HG03520 (cell line): ENCODE data around the gene MEI1.
"Not testable (repeated sequence)": the region's sequence is repeated elsewhere in the genome, so short reads cannot be mapped to it uniquely, and the experiment has no call there.

Experiments used
- ATAC-seq: cut with Tn5 transposase; IDR thresholded peaks from one replicate; pipeline ENCODE4 v1.9.1; 2021; ENCODE audit warnings: mild to moderate bottlenecking, moderate library complexity; ENCODE audit not compliant: unreplicated experiment

MEI1 gene, protein sequence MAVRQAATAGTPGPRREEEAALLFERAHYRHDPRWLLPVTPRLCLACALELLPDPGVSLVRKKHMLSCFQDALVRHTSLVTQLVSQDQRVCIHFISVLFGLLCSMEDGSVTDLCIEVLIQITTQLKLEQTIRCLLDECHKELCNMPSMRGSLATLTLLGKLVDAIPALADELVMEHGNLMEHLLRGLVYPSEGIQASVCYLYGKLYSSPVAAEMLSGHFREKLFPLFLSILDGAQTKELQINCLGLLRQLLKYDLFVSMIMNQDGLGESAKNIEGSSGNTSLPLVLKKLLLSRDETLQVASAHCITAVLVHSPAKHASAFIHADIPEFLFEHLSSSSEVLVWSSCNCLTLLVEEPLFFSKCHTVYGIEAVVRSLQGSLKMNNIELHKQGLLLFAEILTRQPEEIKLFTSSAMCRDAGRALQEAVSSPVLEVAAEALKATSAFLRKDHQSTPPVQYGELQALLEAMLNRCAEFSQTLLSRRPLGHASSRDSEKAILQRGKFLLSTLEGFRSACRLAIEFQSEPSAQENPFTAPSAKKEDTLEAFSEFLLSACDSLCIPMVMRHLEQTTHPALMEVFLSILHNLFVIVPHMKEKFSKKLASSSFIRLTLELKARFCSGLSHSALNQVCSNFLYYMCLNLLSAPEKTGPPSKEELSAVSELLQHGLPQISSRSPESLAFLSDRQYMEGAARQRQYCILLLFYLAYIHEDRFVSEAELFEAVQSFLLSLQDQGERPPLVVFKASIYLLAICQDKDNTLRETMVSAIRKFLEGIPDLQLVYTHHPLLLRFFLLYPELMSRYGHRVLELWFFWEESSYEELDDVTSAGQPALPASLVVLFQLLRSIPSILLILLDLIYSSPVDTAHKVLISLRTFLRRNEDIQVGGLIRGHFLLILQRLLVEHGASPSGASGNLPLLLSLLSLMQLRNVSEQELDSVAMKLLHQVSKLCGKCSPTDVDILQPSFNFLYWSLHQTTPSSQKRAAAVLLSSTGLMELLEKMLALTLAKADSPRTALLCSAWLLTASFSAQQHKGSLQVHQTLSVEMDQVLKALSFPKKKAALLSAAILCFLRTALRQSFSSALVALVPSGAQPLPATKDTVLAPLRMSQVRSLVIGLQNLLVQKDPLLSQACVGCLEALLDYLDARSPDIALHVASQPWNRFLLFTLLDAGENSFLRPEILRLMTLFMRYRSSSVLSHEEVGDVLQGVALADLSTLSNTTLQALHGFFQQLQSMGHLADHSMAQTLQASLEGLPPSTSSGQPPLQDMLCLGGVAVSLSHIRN

DNA sequence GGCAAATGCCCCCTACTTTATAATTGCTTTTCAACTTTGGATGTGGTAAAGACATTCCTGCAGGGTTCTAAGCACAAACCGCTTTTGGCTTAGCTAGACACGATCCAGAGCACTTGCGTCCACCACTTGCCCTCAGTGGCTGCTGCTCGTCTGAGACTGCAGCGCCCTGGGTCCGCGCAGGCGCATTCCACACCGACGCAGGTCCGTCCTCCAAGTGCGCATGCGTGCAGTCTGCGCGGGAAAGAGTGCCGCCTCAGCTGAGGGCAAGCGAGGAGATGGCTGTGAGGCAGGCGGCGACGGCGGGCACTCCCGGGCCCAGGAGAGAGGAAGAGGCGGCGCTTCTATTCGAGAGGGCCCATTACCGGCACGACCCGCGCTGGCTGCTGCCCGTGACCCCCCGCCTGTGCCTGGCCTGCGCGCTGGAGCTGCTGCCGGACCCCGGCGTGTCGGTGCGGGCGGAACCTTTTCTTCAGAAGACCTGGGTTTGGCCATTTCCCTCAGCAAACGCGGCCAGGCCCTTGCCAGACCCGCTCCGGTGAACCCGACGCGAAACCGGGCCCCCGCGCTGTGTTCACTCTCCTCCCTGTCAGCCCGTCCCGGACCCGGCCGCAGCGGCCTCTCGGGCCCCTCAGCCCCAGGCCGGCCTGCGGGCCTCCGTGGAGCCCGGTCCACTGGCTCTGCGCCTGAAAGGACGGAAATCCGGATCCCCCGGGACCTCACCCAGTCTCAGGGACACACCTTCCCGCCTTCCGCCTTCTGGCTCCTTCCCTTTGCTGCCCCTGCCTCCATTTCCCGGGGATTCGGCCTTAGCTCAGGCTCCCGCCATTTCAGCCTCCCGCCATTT lies at the start of gene MEI1:
TSS of gene MEI1 (plus strand) at position 240 of the 844 bp plus-strand sequence. CDS start at position 276, 36 bp downstream.
- no peak for ATAC-seq

DNA sequence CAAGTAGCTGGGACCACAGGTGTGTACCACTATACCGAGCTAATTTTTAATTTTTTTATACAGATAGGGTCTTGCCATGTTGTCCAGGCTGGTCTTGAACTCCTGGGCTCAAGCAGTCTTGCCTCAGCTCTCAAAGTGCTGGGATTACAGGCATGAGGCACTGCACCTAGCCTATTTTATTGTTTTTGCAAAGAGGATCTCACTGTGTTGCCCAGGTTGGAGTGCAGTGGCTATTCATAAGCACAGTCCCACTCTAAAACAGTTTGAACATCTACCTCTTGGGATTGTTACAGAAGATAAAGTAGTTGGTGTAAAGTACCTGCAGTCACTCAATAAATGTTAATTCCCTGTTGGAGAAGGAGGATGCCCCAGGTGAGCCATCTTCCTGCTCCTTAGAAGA lies 49.1 kb upstream of the MEI1 start:
- ATAC-seq: no peak

DNA sequence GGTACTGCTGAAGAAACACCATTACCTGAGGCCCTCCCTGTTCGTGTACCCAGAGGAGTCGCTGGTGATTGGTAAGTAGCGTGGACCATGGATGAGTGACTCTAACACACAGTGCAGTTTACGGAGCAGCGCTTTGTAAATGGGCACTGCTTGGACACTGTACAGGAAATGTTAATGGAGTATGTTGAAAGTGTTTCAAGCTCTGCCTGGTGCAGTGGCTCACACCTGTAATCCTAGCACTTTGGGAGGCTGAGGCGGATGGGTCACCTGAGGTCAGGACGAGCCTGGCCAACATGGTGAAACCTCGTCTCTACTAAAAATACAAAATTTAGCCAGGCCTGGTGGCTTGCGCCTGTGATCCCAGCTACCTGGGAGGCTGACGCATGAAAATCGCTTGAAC lies 48.5 kb upstream of the MEI1 start:
- ATAC-seq: no peak

DNA sequence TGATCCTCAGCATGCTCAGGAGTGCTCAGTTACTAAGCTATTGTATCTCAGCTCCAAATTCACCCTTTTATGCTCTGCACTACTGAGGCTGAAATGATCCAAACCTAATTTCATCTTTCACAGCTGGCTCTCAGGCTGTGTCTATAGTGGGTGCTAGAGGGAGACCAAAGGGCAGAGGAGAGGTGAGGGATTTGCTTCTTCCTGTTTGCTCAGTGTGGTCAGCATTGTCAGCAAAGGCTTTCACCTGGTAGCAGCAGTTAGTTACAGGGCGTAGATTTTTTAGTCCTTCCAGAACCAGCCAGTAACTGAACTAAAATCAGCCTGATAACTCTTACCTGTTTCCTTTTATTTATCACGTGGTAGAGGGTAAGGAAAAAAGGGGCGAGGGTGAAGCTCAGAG lies 45.0 kb upstream of the MEI1 start:
- no peak for ATAC-seq

DNA sequence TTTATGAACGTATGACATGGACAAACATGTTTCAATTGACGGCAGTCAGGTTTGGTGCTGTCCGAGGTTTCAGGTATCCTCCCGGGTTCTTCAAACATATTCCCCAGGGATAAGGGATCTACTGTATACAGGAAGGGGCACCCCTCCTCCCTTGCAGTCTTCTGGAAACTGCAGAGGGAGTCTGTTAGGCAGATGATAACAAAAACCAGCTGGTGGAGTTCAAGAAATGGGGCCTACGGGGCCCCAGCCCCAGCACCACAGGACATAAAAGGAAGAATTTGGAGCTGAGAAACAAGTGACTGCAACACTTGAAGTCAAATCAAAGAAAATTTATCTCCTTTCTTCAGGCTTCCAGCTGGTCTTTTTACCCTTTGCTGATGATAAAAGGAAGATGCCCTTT lies 42.7 kb upstream of the MEI1 start:
- no peak for ATAC-seq

DNA sequence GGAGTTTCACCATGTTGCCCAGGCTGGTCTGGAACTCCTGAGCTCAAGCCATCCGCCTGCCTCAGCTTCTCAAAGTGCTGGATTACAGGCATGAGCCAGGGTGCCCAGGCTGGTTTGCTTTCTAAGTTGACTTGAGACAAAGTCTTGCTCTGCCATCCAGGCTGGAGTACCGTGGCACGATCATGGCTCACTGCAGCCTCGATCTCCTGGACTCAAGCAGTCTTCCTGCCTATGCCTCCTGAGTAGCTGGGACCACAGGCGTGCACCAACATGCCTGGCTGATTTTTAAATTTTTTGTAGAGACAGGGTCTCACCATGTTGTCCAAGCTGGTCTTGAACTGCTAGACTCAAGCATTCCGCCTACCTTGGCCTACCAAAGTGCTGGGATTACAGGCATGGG lies 41.6 kb upstream of the MEI1 start:
- no peak for ATAC-seq

DNA sequence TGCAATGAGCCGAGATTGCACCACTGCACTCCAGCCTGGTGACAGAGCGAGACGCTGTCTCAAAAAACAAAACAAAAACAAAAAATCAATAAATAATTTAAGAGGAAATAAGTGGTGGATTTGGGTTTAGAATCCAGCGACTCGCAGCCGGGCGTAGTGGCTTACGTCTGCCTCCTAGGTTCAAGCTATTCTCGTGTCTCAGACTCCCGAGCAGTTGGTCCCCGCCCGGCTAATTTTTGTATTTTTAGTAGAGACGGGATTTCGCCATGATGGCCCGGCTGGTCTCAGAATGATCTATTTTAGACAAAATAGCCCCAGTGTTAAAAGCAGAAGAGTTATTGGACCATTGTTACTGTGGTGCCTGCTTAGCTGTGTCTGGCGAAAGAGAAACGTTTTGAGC lies 40.4 kb upstream of the MEI1 start:
- ATAC-seq: no peak

DNA sequence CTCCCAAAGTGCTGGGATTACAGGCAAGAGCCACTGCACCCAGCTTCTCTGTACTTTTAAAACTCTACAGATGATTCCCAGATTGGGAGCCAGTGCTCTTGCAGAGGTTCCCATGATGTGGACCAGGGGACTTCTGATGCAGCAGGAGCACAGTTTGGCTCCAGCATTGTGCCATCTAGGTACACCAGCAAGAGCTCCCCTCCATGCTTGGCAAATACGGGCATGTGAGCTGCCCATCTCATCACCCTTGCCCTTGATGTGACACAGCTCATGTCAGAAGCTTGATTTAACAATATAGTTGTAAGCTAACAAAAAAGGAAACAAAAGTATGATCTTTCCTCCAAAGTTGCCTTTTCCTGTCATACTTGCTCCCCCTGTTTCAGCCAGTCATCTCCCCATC lies 39.4 kb upstream of the MEI1 start:
- no peak for ATAC-seq

DNA sequence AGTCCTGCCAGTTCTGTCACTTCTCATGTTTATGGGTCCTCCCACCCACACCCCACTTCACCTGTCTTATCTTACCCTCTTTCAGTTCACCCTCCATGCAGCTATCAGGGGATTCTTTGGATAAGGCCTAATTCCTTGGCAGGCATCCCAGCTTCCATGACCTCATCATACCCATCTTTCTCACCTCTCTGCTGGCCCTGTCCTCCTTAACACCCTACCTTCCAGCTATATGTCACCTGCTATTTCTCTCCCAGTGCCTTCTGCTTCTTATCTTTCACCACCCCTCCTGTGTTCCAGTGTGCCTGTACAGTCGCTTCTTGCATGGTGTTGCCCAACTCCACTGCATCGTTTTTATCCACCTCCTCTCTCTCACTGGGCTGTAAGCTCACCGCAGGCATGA lies 38.9 kb upstream of the MEI1 start:
- ATAC-seq: no peak

DNA sequence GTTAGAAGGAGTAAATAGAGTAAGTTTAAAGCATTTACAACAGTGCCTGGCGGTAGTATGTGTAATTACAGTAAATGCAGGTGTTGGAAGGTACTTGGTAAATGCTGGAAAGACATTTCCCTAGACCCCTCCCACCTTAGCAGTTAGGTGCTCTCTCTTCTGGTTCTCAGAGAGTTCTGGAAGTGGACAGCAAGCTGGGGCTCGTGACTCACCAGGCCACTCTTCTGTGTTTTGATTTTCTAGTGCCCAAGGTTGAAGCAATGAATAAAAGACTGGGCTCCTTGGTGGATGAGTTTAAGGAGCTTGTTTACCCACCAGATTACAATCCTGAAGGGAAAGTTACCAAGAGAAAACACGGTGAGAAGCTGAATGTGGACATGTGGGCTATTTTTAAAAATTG lies 38.2 kb upstream of the MEI1 start:
- ATAC-seq: no peak

DNA sequence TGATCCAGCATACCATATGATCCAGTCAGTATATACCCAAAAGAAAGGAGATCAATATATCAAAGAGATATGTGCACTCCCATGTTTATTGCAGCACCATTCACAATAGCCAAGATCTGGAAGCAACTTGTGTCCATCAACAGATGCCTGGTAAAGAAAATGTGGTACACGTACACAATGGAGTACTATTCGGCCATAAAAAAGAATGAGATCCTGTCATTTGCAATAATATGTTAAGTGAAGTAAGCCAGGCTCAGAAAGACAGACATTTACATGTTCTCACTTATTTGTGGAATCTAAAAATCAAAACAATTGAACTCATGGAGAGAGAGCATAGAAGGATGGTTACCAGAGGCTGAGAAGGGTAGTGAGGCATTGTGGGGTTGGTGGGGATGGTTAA lies 37.6 kb upstream of the MEI1 start:
- ATAC-seq: no peak

DNA sequence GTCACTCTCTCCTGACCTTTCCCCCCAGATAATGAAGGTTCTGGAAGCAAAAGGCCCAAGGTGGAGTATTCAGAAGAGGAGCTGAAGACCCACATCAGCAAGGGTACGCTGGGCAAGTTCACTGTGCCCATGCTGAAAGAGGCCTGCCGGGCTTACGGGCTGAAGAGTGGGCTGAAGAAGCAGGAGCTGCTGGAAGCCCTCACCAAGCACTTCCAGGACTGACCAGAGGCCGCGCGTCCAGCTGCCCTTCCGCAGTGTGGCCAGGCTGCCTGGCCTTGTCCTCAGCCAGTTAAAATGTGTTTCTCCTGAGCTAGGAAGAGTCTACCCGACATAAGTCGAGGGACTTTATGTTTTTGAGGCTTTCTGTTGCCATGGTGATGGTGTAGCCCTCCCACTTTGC lies 35.7 kb upstream of the MEI1 start:
- ATAC-seq: not testable (repeated sequence)

DNA sequence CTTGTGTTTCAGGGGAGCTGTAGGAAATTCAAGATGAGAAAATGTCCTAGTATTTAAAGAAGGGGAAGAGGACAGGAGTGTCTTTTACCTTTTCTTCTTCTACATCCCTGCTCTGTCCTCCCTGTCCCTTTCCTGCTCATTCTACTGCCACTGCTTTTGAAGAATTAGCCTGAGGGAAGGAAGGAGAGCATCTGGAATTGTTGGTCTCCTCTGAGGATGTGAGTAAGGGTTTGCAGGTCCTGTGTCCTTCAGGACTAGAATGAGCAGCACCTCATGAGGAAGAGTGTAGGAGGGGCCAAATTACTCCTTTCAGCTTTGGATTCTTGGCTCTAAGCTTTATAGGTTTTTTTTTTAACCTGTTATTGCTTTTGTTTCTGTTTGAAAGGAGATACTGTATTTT lies 34.8 kb upstream of the MEI1 start:
- no peak for ATAC-seq

DNA sequence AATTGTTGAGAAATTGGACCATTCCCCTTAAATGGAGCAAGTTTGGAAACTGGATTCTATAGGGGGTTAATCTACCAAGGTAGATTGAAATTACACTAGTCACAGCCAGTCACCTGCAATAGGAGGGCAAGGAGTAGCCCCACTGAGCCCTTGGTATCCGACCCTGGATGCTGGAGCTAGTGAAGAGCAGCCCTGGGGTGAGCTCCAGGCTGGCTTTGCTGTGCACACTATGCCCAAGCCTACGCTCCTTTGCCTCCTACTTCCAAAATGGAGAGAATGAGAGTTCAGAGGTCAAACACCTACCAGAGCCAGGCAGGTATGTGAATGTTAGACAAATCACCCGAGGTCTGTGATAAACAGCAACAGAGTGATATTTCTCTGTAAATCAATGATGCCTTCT lies 34.4 kb upstream of the MEI1 start:
- ATAC-seq: no peak

DNA sequence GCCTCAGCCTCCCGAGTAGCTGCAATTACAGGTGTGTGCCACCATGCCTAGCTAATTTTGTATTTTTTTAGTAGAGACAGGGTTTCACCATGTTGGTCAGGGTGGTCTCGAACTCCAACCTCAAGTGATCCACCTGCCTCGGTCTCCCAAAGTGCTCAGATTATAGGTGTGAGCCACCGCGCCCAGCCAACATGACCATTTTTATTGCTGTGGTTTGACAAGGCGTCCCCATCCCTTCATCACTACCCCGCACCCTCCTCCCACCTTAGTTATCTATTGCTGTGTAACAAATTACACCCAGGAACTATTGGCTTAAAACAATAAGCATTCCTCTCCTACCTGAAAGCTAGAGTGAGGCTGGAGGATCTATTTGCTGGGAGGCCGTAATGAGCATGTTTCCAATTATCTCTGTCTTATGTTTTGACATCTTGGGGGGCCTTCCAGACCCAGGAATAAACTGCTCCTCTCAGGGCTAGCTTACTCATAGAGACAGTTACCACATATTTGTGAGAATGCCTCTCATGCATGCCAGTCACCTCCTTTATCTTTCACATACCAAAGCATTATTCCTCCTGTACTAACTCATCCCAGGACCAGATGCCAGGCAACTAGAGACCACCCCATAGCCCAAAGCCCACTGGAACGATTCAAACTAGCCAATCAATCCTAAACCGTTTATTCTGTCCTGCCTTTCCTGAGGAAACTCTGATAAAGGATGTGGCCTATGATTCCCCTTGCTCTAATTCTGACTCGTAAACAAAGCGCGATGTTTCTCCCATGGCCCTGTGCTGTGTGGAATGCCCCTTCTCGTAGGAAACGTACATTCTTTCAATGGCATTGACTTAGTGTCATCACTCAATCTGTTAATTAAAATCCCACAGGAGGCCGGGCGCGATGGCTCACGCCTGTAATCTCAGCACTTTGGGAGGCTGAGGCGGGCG lies 30.1 kb upstream of the MEI1 start:
- ATAC-seq: no peak

DNA sequence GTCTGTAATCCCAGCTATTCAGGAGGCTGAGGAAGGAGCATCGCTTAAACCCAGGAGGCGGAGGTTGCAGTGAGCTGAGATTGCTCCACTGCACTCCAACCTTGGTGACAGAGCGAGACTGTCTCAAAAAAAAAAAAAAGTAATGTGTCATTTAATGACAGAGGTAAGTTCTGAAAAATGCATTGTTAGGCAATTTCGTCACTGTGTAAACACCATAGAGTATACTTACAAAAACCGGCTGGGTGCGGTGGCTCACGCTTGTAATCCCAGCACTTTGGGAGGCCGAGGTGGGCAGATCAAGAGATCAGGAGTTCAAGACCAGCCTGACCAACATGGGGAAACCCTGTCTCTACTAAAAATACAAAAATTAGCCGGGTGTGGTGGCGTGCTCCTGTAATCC lies 27.2 kb upstream of the MEI1 start:
- not testable (repeated sequence) for ATAC-seq

DNA sequence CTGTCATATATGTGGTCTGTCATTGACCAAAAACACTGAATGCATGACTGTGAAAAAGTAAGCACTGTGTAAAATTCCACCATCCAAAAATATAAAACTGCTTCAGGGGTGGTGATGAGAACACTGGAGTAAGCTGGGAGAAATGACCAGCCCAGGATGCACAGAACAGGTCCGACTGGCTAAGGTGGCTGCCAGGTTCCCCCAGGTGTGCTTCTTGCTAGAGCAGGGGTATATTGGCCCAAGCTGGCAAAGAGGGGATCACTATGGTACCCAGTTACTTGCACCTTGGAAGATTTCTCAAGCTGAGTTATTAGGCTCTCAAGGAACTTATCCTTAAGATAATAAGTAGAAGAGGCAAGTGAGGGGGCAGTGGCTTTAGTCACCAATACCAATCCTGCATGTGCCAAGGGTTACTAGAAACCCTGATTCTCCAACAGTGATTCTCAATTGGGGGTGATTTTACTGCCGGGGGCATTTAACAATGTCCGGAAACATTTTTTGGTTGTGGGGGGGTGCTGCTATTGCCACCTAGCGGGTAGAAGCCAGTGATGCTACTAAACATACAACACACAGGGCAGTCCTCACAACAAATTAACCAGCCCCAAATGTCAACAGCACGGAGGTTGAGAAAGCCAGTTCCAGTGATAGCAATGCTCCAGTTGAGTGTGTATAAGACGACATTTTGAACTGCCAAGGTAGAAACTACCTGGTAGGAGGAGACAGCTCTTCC lies 26.4 kb upstream of the MEI1 start:
- ATAC-seq: no peak

DNA sequence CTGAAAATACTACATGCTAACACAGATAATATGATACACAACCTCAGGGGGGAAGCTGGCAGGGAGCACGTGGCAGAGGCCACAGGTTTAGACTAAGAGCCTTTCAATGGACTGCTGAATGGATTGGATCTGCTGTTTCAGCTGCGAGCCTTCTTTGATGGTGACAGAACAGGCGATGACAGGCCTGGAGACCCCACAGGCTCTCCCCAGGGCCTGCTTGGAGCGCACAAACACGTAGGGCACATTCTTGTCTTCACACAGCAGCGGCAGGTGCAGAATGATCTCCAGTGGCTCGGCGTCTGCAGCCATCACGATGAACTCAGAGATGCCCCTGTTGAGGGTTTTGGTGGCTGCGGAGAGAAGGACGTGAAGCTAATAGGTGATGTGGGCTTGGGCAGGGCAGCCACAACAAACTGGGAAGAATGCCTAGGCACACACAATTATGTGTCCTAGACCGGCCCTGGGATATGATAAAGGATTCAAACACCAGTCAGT lies 24.4 kb upstream of the MEI1 start:
- ATAC-seq: no peak
